ENCODE measurements around the gene ABHD3.

Gene ABHD3

GRCh38 chr18:21604671-21605070, 99.9 kb downstream of the ABHD3 start:
- no peak overlapping the region for H3K4me3 ChIP-seq (ENCODE audit: low read depth, low read length)
- TF ChIP-seq, protein P1, sequence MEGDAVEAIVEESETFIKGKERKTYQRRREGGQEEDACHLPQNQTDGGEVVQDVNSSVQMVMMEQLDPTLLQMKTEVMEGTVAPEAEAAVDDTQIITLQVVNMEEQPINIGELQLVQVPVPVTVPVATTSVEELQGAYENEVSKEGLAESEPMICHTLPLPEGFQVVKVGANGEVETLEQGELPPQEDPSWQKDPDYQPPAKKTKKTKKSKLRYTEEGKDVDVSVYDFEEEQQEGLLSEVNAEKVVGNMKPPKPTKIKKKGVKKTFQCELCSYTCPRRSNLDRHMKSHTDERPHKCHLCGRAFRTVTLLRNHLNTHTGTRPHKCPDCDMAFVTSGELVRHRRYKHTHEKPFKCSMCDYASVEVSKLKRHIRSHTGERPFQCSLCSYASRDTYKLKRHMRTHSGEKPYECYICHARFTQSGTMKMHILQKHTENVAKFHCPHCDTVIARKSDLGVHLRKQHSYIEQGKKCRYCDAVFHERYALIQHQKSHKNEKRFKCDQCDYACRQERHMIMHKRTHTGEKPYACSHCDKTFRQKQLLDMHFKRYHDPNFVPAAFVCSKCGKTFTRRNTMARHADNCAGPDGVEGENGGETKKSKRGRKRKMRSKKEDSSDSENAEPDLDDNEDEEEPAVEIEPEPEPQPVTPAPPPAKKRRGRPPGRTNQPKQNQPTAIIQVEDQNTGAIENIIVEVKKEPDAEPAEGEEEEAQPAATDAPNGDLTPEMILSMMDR (IDR thresholded peaks at IDR 0.05; ENCODE audit: low read depth, low read length), result no peak
- DNase-seq (ENCODE audit: low read depth, low spot score), result no peak
- in situ Hi-C loops (cut with HindIII; ENCODE audit: low sequenced_read_pairs), result no loop called here

GRCh38 chr18:21602299-21602587, 102.3 kb downstream of the ABHD3 start:
- no peak for DNase-seq (ENCODE audit: low read depth, low spot score)
- TF ChIP-seq, protein P1 (IDR thresholded peaks at IDR 0.05; ENCODE audit: low read depth, low read length), result no peak
- in situ Hi-C loops (cut with HindIII; ENCODE audit: low sequenced_read_pairs), result no loop called here
- H3K4me3 ChIP-seq (ENCODE audit: low read depth, low read length), result no peak overlapping the region

Measured in astrocyte of the spinal cord (primary cell).